HL-60 (cell line): ENCODE results near the gene NFATC1.
A peak's percentile ranks its signal among the peaks of the same experiment; 100 is the strongest.

Experiments
- DNase-seq, 2 experiments: peaks; one replicate each; pipeline ENCODE4 v3.0.0-alpha.2; 2010 to 2020; ENCODE audit warnings: low read depth in 1 of 2, low spot score in 1 of 2
- H3K27ac ChIP-seq: fragments of 250-450 bp; sonication (Bioruptor Pico); replicated peaks from 2 replicates; pipeline ENCODE4 v1.5.1; 2020; ENCODE audit warnings: mild to moderate bottlenecking, moderate library complexity
- H3K27me3 ChIP-seq: fragments of 250-450 bp; sonication (Bioruptor Pico); 2 replicates; pipeline ENCODE4 v1.5.1; 2021; ENCODE audit warnings: mild to moderate bottlenecking, moderate library complexity; ENCODE audit not compliant: insufficient read depth, poor library complexity, severe bottlenecking
- H3K4me3 ChIP-seq: replicated peaks from 2 replicates; pipeline ENCODE4 v1.5.1; 2011; ENCODE audit warnings: mild to moderate bottlenecking, control low read depth, low read length; ENCODE audit not compliant: insufficient read depth
- CTCF ChIP-seq: IDR thresholded peaks from one replicate; pipeline ENCODE4 v1.5.1; 2011; ENCODE audit warnings: low read length, control low read depth, inconsistent platforms; ENCODE audit not compliant: insufficient read depth
- GABPA ChIP-seq: IDR thresholded peaks from 2 replicates; pipeline ENCODE4 v1.6.1; 2012; ENCODE audit warnings: low read depth
- POLR2AphosphoS5 ChIP-seq: IDR thresholded peaks from 2 replicates; pipeline ENCODE4 v1.6.1; 2012; ENCODE audit warnings: low read depth
- REST ChIP-seq: IDR thresholded peaks from 2 replicates; pipeline ENCODE4 v1.6.1; 2012; ENCODE audit warnings: low read depth; ENCODE audit not compliant: insufficient replicate concordance
- SPI1 ChIP-seq: IDR thresholded peaks from 2 replicates; pipeline ENCODE4 v1.6.1; 2012; ENCODE audit warnings: low read depth, mild to moderate bottlenecking, borderline replicate concordance

Gene NFATC1

GRCh38 chr18:79427368-79428225 is 31.9 kb downstream of the NFATC1 start:
- TF ChIP-seq GABPA (no peak), REST (no peak), SPI1 (no peak), CTCF (no peak), POLR2AphosphoS5 (no peak)
- Histone ChIP-seq H3K27ac (no peak overlapping the region), H3K27me3 (no peaks in the 10 kb centered on the region), H3K4me3 (no peak overlapping the region)
- DNase-seq: no peak

DNA sequence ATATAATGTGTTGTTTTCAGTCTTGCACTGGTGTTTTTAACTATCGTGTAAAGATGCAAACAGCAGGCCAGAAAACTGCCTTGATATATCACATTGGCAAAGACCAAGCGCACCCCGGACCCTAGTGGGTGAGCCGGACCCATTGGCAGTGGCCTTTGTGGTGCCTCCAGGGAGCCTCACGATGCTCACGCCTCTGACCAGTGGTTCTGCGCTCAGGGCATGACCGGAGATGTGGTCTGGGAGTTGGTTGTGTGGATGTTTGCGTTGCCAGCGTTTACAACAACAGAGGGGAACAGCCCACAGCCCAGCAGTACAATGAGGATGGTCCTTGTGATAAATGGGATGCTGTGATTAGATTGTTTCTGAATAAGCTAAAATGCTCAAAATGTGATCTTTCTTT is 32.6 kb downstream of the NFATC1 start:
- Histone ChIP-seq H3K4me3 (no peak overlapping the region), H3K27me3 (no peaks in the 10 kb centered on the region), H3K27ac (no peak overlapping the region)
- no peak for TF ChIP-seq CTCF
- no peak for TF ChIP-seq POLR2AphosphoS5
- TF ChIP-seq GABPA: no peak
- no peak for TF ChIP-seq SPI1
- TF ChIP-seq REST: no peak
- DNase-seq: no peak

DNA sequence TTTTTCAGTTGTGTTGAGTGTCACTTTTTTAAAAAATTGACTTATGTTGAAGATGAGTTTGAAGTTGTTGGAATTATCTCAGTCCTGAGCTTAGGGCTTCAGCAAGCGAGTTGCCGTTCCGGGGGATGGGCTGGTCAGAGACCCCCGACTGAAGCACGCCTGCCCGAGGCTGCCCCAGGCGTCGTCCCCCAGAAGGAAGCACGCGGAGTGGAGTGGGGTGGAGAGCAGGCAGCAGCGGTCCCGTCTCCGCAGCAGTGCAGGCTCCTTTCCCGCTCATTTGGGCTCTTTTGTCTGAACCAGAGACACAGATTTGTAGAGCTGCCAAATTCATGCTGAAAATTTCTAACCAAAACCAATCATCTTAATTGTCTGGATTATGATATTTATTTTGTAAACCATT is 33.7 kb downstream of the NFATC1 start:
- TF ChIP-seq GABPA (no peak), CTCF (no peak), POLR2AphosphoS5 (no peak), REST (no peak), SPI1 (no peak)

More for the DNA sequence above, 33.7 kb downstream of the NFATC1 start:
- DNase-seq: no peak
- no peaks in the 10 kb centered on the region for H3K27me3 ChIP-seq
- H3K4me3 ChIP-seq: no peak overlapping the region
- H3K27ac ChIP-seq: peak overlapping the region; percentile 36
